Activated T-cell treated with anti-CD3 and anti-CD28 coated beads, Interleukin-2, amount 50 U/mL, for 24 hours (primary cell): Measurements from ENCODE around the gene PAK2.
A peak's percentile ranks its signal among the peaks of the same experiment; 100 is the strongest.
"Not testable (repeated sequence)": the region's sequence is repeated elsewhere in the genome, so short reads cannot be mapped to it uniquely, and the experiment has no call there.

Experiments used
- DNase-seq: peaks from one replicate; pipeline ENCODE4 v3.0.0-alpha.2; 2020
- H3K27ac Mint-ChIP-seq: 2 replicates; pipeline ENCODE4 v1.8.0; 2020; ENCODE audit warnings: mild to moderate bottlenecking, mixed read lengths
- H3K27me3 Mint-ChIP-seq: 2 replicates; pipeline ENCODE4 v1.8.0; 2020; ENCODE audit warnings: mixed read lengths
- H3K36me3 Mint-ChIP-seq: 2 replicates; pipeline ENCODE4 v1.8.0; 2020; ENCODE audit warnings: low read depth, mixed read lengths
- H3K4me1 Mint-ChIP-seq: 2 replicates; pipeline ENCODE4 v1.8.0; 2020; ENCODE audit warnings: low read depth, mixed read lengths
- H3K4me3 Mint-ChIP-seq: 2 replicates; pipeline ENCODE4 v1.8.0; 2020; ENCODE audit warnings: mild to moderate bottlenecking, moderate library complexity, mixed read lengths
- H3K9me3 Mint-ChIP-seq: 2 replicates; pipeline ENCODE4 v1.8.0; 2020; ENCODE audit warnings: mixed read lengths

Gene PAK2

DNA sequence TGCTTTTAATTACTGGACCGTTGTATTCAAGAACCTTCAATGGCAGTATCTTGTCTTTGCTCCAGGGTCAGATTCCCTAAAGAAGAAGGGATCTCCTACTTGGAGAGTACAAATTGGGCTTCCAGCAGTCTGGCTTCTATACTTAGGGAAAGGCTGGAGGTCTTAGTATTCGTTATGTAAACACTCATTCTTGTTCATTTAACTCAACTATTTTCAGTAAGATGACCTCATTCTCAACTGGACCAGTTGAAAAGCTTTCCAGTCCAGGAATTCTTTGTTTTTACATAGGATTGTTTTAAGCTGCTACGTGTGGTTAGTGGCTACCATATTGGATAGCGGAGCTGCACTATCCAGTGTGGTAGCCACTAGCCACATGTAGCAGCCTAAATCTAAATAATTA is 132.7 kb downstream of the PAK2 start:
- Mint-ChIP-seq H3K27ac (no peak overlapping the region), H3K4me3 (no peak overlapping the region), H3K27me3 (no peaks in the 10 kb centered on the region), H3K4me1 (peaks cover 48% of the 10 kb centered on the region), H3K36me3 (peaks cover 30% of the 10 kb centered on the region), H3K9me3 (no peaks in the 10 kb centered on the region)
- DNase-seq: no peak

DNA sequence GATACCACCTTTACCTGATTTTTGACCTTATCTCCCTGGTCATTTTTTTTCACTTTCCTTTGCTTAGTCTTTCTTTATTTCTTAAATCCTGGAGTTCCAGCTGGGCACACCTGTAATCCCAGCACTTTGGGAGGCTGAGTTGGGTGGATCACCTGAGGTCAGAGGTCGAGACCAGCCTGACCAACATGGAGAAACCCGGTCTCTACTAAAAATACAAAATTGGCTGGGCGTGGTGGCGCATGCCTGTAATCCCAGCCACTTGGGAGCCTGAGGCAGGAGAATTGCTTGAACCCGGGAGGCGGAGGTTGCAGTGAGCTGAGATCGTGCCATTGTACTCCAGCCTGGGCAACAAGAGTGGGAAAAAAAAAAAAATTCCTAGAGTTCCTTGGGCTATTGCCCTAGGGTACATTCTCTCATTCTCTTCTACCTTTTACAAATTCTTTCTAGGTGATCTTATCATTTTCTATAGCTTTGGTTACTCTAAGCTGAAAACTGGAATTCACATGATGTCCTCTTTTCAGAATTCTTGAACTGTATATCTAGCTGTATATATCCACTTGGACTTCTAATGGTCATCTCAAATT is 134.9 kb downstream of the PAK2 start:
- H3K9me3 Mint-ChIP-seq, DNase-seq, H3K27me3 Mint-ChIP-seq, H3K4me3 Mint-ChIP-seq: not testable (repeated sequence)
- Mint-ChIP-seq H3K36me3 (peaks cover 32% of the 10 kb centered on the region), H3K27ac (peak overlapping the region; percentile 62), H3K4me1 (peaks cover 60% of the 10 kb centered on the region)

DNA sequence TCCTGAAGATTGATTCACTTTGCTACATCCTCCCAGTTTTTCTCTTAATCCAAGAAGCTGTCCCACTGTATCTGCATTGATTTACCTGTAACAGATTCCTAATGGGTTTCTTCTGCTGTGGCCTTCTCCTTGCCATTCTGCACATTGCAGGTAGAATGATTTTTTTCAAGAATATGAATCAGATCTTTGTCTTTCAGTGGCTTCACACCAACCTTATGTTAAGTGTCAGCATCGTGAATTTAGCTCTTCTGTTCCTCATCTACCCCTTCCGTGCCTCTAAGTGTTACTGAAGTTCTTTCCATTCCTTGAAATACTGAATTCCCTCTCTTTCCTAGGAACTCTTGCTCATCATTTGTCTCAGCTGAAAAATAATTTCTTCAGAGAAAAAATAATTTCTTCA is 135.6 kb downstream of the PAK2 start:
- Mint-ChIP-seq H3K27me3 (no peaks in the 10 kb centered on the region), H3K9me3 (no peaks in the 10 kb centered on the region), H3K4me1 (peaks cover 55% of the 10 kb centered on the region), H3K27ac (peak overlapping the region; percentile 62), H3K36me3 (peaks cover 28% of the 10 kb centered on the region), H3K4me3 (no peak overlapping the region)
- DNase-seq: no peak
